ENCODE results near the gene ALDH8A1.

Gene ALDH8A1

GRCh38 chr6:134959603-134960002 lies 9.7 kb upstream of the ALDH8A1 start:
- Histone ChIP-seq H4K20me1 (ENCODE audit: control insufficient read depth, insufficient read depth, low read depth, low read length) (no peaks in the 10 kb centered on the region), H3K4me2 (ENCODE audit: low read length) (no peak overlapping the region), H3K27ac (ENCODE audit: low read depth, low read length) (no peak overlapping the region), H3K4me1 (ENCODE audit: control insufficient read depth, low read length) (no peaks in the 10 kb centered on the region), H3K36me3 (ENCODE audit: control insufficient read depth, low read length) (peaks cover 19% of the 10 kb centered on the region), H3K27me3 (ENCODE audit: control insufficient read depth, low read length) (no peaks in the 10 kb centered on the region), H3F3A (ENCODE audit: control insufficient read depth, insufficient read depth) (0 out of 2 replicates have a peak, but pooled peaks cover 3% of the 10 kb centered on the region), H3K4me3 (ENCODE audit: low read length) (no peak overlapping the region), H3K9me2 (replicated peaks; ENCODE audit: control insufficient read depth, low read length) (no peaks in the 10 kb centered on the region), H3K79me2 (ENCODE audit: control insufficient read depth, low read length) (no peaks in the 10 kb centered on the region), H3K9me3 (ENCODE audit: control insufficient read depth, insufficient read depth, low read length) (no peaks in the 10 kb centered on the region)
- TF ChIP-seq CTCF (IDR thresholded peaks at IDR 0.05; ENCODE audit: low read depth, low read length, poor library complexity, severe bottlenecking) (no peak), EZH2phosphoT487 (IDR thresholded peaks at IDR 0.05; ENCODE audit: borderline replicate concordance, low read length) (no peak)

- Histone ChIP-seq H3K4me3 (ENCODE audit: low read length) (no peak overlapping the region), H3K79me2 (ENCODE audit: control insufficient read depth, low read length) (no peaks in the 10 kb centered on the region), H4K20me1 (ENCODE audit: control insufficient read depth, insufficient read depth, low read depth, low read length) (no peaks in the 10 kb centered on the region), H3K9me3 (ENCODE audit: control insufficient read depth, insufficient read depth, low read length) (no peaks in the 10 kb centered on the region), H3F3A (ENCODE audit: control insufficient read depth, insufficient read depth) (0 out of 2 replicates have a peak, but pooled peaks cover 3% of the 10 kb centered on the region), H3K4me1 (ENCODE audit: control insufficient read depth, low read length) (no peaks in the 10 kb centered on the region), H3K27ac (ENCODE audit: low read depth, low read length) (no peak overlapping the region), H3K36me3 (ENCODE audit: control insufficient read depth, low read length) (no peaks in the 10 kb centered on the region), H3K27me3 (ENCODE audit: control insufficient read depth, low read length) (0 out of 2 replicates have a peak, but pooled peaks cover 2% of the 10 kb centered on the region), H3K9me2 (replicated peaks; ENCODE audit: control insufficient read depth, low read length) (no peaks in the 10 kb centered on the region), H3K4me2 (ENCODE audit: low read length) (no peak overlapping the region)
- TF ChIP-seq EZH2phosphoT487 (IDR thresholded peaks at IDR 0.05; ENCODE audit: borderline replicate concordance, low read length) = no peak
- no peak for TF ChIP-seq CTCF (IDR thresholded peaks at IDR 0.05; ENCODE audit: low read depth, low read length, poor library complexity, severe bottlenecking)
These were observed 6.8 kb upstream of the ALDH8A1 start for GRCh38 chr6:134956676-134957075.

- no peak overlapping the region for H3K4me3 ChIP-seq (ENCODE audit: low read length)
- no peaks in the 10 kb centered on the region for H3K4me1 ChIP-seq (ENCODE audit: control insufficient read depth, low read length)
- H3K27me3 ChIP-seq (ENCODE audit: control insufficient read depth, low read length) = 0 out of 2 replicates have a peak, but pooled peaks cover 2% of the 10 kb centered on the region
- H3K36me3 ChIP-seq (ENCODE audit: control insufficient read depth, low read length) = no peaks in the 10 kb centered on the region
- TF ChIP-seq EZH2phosphoT487 (IDR thresholded peaks at IDR 0.05; ENCODE audit: borderline replicate concordance, low read length) = no peak
- TF ChIP-seq CTCF (IDR thresholded peaks at IDR 0.05; ENCODE audit: low read depth, low read length, poor library complexity, severe bottlenecking) = no peak
- H3K9me2 ChIP-seq (replicated peaks; ENCODE audit: control insufficient read depth, low read length) = no peaks in the 10 kb centered on the region
- no peaks in the 10 kb centered on the region for H3K9me3 ChIP-seq (ENCODE audit: control insufficient read depth, insufficient read depth, low read length)
- H3K27ac ChIP-seq (ENCODE audit: low read depth, low read length) = no peak overlapping the region
- H3F3A ChIP-seq (ENCODE audit: control insufficient read depth, insufficient read depth) = 0 out of 2 replicates have a peak, but pooled peaks cover 3% of the 10 kb centered on the region
- H4K20me1 ChIP-seq (ENCODE audit: control insufficient read depth, insufficient read depth, low read depth, low read length) = no peaks in the 10 kb centered on the region
- H3K4me2 ChIP-seq (ENCODE audit: low read length) = no peak overlapping the region
- H3K79me2 ChIP-seq (ENCODE audit: control insufficient read depth, low read length) = no peaks in the 10 kb centered on the region
These were observed 6.1 kb upstream of the ALDH8A1 start for GRCh38 chr6:134956032-134956431.

All from DOHH2 (cell line).